GM10248 (cell line): ENCODE data around the gene TRIM24.
"Not testable (repeated sequence)": the region's sequence is repeated elsewhere in the genome, so short reads cannot be mapped to it uniquely, and the experiment has no call there.

ENCODE experiments used
- CTCF ChIA-PET: fragments of 300-600 bp; sonication (Branson Sonifier 250); formaldehyde crosslinking; extraction: SDS; loops from one replicate; lab custom pipeline; 2021; ENCODE audit warnings: antibody characterized with exemption; lab: Yijun Ruan, JAX
- POLR2A ChIA-PET: fragments of 350-650 bp; sonication (Branson Sonifier 250); formaldehyde crosslinking; extraction: SDS; loops from one replicate; lab custom pipeline; 2020; ENCODE audit warnings: antibody characterized with exemption; lab: Yijun Ruan, JAX
- DNase-seq: peaks from one replicate; pipeline ENCODE4 v3.0.0; 2012; ENCODE audit errors: extremely low spot score
- TF ChIP-seq, protein P1 (sequence below): IDR thresholded peaks from 2 replicates; pipeline ENCODE4 v1.5.1; 2012; ENCODE audit warnings: mild to moderate bottlenecking, low read depth; ENCODE audit errors: extremely low read depth, missing control alignments, control extremely low read depth

The TRIM24 gene

GRCh38 chr7:138460176-138460648, at the start of gene TRIM24:
Gene TRIM24 (plus strand): TSS chr7:138460259. CDS start chr7:138460549, 290 bp downstream.
- ChIA-PET POLR2A (no interaction called here), CTCF (interaction anchor here (1.3 to 2.0 kb wide), 2 partner anchors 13 to 279 kb away, joined by 3 to 7 read pairs; no protein-coding TSS in a partner anchor)
- TF ChIP-seq, protein P1, sequence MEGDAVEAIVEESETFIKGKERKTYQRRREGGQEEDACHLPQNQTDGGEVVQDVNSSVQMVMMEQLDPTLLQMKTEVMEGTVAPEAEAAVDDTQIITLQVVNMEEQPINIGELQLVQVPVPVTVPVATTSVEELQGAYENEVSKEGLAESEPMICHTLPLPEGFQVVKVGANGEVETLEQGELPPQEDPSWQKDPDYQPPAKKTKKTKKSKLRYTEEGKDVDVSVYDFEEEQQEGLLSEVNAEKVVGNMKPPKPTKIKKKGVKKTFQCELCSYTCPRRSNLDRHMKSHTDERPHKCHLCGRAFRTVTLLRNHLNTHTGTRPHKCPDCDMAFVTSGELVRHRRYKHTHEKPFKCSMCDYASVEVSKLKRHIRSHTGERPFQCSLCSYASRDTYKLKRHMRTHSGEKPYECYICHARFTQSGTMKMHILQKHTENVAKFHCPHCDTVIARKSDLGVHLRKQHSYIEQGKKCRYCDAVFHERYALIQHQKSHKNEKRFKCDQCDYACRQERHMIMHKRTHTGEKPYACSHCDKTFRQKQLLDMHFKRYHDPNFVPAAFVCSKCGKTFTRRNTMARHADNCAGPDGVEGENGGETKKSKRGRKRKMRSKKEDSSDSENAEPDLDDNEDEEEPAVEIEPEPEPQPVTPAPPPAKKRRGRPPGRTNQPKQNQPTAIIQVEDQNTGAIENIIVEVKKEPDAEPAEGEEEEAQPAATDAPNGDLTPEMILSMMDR = no peak
- no peak for DNase-seq

GRCh38 chr7:138412077-138412476, 48.0 kb upstream of the TRIM24 start:
- CTCF ChIA-PET, DNase-seq: not testable (repeated sequence)
- POLR2A ChIA-PET = interaction anchor here (0.5 kb wide), 1 partner anchor 539 kb away, joined by 3 read pairs; no protein-coding TSS in a partner anchor

DNA sequence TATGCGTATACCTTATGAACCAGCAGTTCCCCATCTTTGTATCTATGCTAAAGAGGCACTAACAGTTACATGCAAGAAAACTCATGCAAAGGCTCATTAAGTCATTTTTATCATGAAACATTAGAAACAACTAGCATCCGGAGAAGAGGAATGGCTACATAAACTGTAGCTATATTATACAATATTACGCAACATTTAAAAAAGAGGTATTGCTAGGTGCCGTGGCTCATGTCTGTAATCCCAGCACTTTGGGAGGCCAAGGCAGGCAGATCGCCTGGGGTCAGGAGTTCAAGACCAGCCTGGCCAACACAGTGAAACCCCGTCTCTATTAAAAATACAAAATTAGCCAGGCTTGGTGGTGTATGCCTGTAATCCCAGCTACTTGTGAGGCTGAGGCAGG, 47.1 kb upstream of the TRIM24 start:
- CTCF ChIA-PET, POLR2A ChIA-PET: not testable (repeated sequence)

DNA sequence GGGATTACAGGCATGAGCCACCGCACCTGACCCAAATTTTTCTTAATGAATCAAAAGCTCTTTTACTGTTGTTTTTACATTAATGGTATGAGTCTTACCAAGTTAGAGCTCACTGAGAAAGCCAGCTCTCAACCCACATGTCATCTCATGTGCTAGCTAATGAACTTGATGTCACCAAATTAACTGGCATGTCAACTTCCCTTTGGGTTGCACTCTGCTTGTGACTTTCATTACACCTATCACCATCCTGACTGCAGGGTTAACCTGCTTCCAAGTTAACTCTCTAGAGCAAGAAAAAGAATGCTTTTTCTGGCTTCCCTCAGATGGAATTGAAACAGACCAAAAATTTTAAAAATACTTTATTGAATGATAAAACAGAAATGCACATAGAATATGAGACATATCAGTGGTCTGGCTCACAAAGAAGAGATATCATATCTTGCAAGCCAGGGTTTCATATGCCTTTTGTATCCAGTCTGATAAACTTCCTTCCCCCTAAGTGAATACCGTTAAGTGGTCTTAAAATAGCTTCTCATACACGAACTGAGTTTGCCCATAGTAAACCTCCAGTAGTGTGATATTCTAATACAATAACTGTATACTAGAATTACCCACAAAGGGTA, 42.9 kb upstream of the TRIM24 start:
- DNase-seq = no peak
- TF ChIP-seq, protein P1 = no peak
- ChIA-PET CTCF (interaction anchor here (1.1 to 1.6 kb wide), 3 partner anchors 9 to 40 kb away, joined by 3 to 4 read pairs (median 3); no protein-coding TSS in a partner anchor), POLR2A (no interaction called here)

More for the DNA sequence above, 47.1 kb upstream of the TRIM24 start:
- not testable (repeated sequence) for DNase-seq

DNA sequence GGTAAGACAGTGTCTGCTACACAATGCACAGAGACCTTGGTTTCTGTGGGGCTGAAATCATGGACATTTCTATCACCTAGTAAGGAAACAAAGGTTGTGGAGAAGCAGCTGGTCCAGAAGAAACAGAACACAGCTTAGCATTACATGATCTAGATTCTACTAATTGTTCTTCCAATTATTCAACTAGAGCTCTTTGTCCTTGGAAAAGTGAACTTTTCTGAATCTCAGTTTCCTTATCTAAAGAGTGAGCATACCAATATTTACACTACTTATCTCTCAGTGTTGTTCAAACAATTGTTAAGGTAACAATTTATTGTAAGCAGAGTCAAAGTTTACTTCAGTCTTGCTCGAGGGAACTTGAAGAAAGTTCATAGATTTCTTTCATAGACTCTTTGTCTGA, 42.3 kb upstream of the TRIM24 start:
- DNase-seq = no peak
- TF ChIP-seq, protein P1 = no peak
- CTCF ChIA-PET = interaction anchor here (0.8 to 1.3 kb wide), 3 partner anchors 9 to 27 kb away, joined by 3 to 4 read pairs (median 3); no protein-coding TSS in a partner anchor
- POLR2A ChIA-PET = no interaction called here

DNA sequence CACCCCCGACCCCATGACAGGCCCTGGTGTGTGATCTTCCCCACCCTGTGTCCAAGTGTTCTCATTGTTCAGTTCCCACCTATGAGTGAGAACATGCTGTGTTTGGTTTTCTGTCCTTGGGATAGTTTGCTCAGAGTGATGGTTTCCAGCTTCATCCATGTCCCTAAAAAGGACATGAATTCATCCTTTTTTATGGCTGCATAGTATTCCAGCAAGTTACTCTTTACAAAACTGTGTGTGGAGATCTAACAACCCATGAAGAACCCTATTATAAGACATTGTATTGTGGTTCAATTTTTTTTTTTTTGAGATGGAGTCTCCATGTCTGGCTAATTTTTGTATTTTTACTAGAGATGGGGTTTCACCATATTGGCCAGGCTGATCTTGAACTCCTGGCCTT, 41.7 kb upstream of the TRIM24 start:
- DNase-seq, POLR2A ChIA-PET: not testable (repeated sequence)
- CTCF ChIA-PET = interaction anchor here (0.8 kb wide), 1 partner anchor 11 kb away, joined by 3 read pairs; no protein-coding TSS in a partner anchor

GRCh38 chr7:138425026-138425425, 35.0 kb upstream of the TRIM24 start:
- ChIA-PET CTCF (no interaction called here), POLR2A (no interaction called here)
- no peak for DNase-seq
- TF ChIP-seq, protein P1 = no peak

DNA sequence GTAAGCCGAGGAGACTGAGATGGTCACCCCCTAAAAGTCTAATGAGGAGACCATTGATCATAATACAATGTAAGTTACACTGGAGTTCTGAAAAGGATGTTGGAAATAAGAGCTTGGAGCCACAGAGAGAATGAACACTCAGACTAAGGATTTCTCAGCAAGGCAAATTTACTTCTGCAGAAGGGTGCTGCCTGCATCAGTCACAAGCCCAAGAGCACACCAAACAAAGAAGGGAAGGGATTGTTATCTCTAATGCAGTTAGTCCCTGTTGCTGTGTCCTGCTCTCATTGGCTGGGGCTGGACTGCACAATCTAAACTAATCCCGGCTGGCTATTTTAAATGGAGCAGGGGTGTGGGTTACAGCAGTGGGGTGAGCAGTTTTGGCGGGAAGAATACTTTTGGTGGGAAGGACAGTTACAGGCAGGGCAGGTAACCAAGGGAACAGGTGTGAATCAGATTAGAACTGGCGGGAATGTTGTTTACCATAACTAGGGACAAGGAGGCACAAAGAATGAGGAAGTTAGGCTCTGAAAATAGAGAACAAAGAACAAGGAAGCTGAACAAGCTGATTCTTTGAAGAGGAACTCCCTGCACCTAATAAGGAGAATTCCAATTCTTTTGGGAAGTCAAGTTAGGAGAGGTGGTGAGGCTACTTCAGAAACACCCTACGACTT, 30.3 kb upstream of the TRIM24 start:
- ChIA-PET POLR2A (no interaction called here), CTCF (no interaction called here)
- no peak for DNase-seq
- TF ChIP-seq, protein P1 = no peak
